Epithelial cell of esophagus (primary cell): ENCODE results near the gene NDUFAF8.

Source experiments
- DNase-seq: peaks from one replicate; pipeline ENCODE4 v3.0.0; 2010; ENCODE audit warnings: low read depth
- H3K4me3 ChIP-seq: 2 replicates; pipeline ENCODE4 v1.5.1; 2011; ENCODE audit warnings: mild to moderate bottlenecking, low read length, control low read depth
- CTCF ChIP-seq: IDR thresholded peaks from 2 replicates; pipeline ENCODE4 v1.5.1; 2011; ENCODE audit warnings: low read depth, mild to moderate bottlenecking, low read length, control low read depth, inconsistent platforms; ENCODE audit not compliant: insufficient read depth; ENCODE audit errors: missing control alignments

NDUFAF8 gene

GRCh38 chr17:81218991-81219390, 20.1 kb upstream of the NDUFAF8 start:
- no peak overlapping the region for H3K4me3 ChIP-seq
- no peak for DNase-seq
- TF ChIP-seq CTCF: no peak

- no peak for TF ChIP-seq CTCF
- no peak overlapping the region for H3K4me3 ChIP-seq
- DNase-seq: peak; percentile 84
These were observed 19.5 kb upstream of the NDUFAF8 start for GRCh38 chr17:81219476-81220180.

- no peak for DNase-seq
- peak overlapping the region; percentile 60 for H3K4me3 ChIP-seq
- no peak for TF ChIP-seq CTCF
These were observed 17.7 kb upstream of the NDUFAF8 start for GRCh38 chr17:81221371-81221841.

GRCh38 chr17:81221842-81222619, 17.1 kb upstream of the NDUFAF8 start:
- TF ChIP-seq CTCF: no peak
- no peak for DNase-seq
- H3K4me3 ChIP-seq: peak overlapping the region; percentile 60

- no peak for TF ChIP-seq CTCF
- DNase-seq: no peak
- peak overlapping the region; percentile 60 for H3K4me3 ChIP-seq
These were observed 16.6 kb upstream of the NDUFAF8 start for GRCh38 chr17:81222620-81222905.

- DNase-seq: peak; percentile 99
- H3K4me3 ChIP-seq: peak within 1 kb of the TSS; percentile 60
- TF ChIP-seq CTCF: no peak
These were observed 16.0 kb upstream of the NDUFAF8 start, which contains the start of gene CEP131 for GRCh38 chr17:81222906-81223761. CEP131 (minus strand) TSS chr17:81222965; CDS start chr17:81220056, 2,909 bp downstream.
